Measurements from ENCODE around the gene FOXO1. TPM values are rescaled to one million over a fixed set of nuclear protein-coding genes. Genes with fewer than 3 reads are reported as not detected.

FOXO1 gene
- total and polyA plus RNA-seq, 3 experiments from 2014 or later: 32.6 to 56.2 (median 32.9) TPM

GRCh38 chr13:40612041-40612440 is 54.4 kb downstream of the FOXO1 start:
- Histone ChIP-seq H3K9me3 (ENCODE audit: low read length) (no peaks in the 10 kb centered on the region), H3K27ac (ENCODE audit: low read depth, low read length) (peak overlapping the region; percentile 68), H3K27me3 (ENCODE audit: insufficient read depth, low read length, poor library complexity, severe bottlenecking) (no peaks in the 10 kb centered on the region), H3K4me3 (ENCODE audit: low read length) (no peak overlapping the region), H3K4me1 (ENCODE audit: insufficient read depth, low read length) (peaks cover 94% of the 10 kb centered on the region), H3K36me3 (ENCODE audit: insufficient read depth, low read length) (no peaks in the 10 kb centered on the region)
- ChIA-PET POLR2A (no interaction called here), CTCF (no interaction called here)
- no peaks in the 10 kb centered on the region for H3K9me3 Mint-ChIP-seq
- peak overlapping the region; percentile 7 to 88 (median 77) for H3K4me3 Mint-ChIP-seq
- H3K36me3 Mint-ChIP-seq: peaks cover 0 to 6% (median 4%) of the 10 kb centered on the region in 3 donors
- peak overlapping the region; percentile 81 to 99 (median 97) for H3K27ac Mint-ChIP-seq
- peaks cover 0 to 1% of the 10 kb centered on the region in 2 donors for H3K27me3 Mint-ChIP-seq
- DNase-seq: no peak
- H3K4me1 Mint-ChIP-seq: peaks cover 82 to 99% (median 94%) of the 10 kb centered on the region in 3 donors

- H3K27me3 ChIP-seq (ENCODE audit: insufficient read depth, low read length, poor library complexity, severe bottlenecking): no peaks in the 10 kb centered on the region
- Mint-ChIP-seq H3K27ac (peak overlapping the region; percentile 81 to 99 (median 97)), H3K9me3 (no peaks in the 10 kb centered on the region), H3K27me3 (peaks cover 0 to 1% of the 10 kb centered on the region in 2 donors), H3K36me3 (peaks cover 0 to 6% (median 4%) of the 10 kb centered on the region in 3 donors), H3K4me3 (peak overlapping the region in 3 of 7 donors; percentile 8 to 52 (median 44)), H3K4me1 (peaks cover 83 to 99% (median 94%) of the 10 kb centered on the region in 3 donors)
- no peak overlapping the region for H3K27ac ChIP-seq (ENCODE audit: low read depth, low read length)
- ChIA-PET CTCF (no interaction called here), POLR2A (no interaction called here)
- no peaks in the 10 kb centered on the region for H3K36me3 ChIP-seq (ENCODE audit: insufficient read depth, low read length)
- no peaks in the 10 kb centered on the region for H3K9me3 ChIP-seq (ENCODE audit: low read length)
- DNase-seq: no peak
- H3K4me3 ChIP-seq (ENCODE audit: low read length): no peak overlapping the region
- H3K4me1 ChIP-seq (ENCODE audit: insufficient read depth, low read length): peaks cover 94% of the 10 kb centered on the region
Observed at GRCh38 chr13:40611635-40612034, 54.8 kb downstream of the FOXO1 start.

GRCh38 chr13:40611004-40611403 is 55.4 kb downstream of the FOXO1 start:
- CTCF ChIA-PET: no interaction called here
- no peaks in the 10 kb centered on the region for H3K27me3 Mint-ChIP-seq
- peak overlapping the region; percentile 81 to 99 (median 97) for H3K27ac Mint-ChIP-seq
- DNase-seq: no peak
- peaks cover 82 to 99% (median 94%) of the 10 kb centered on the region in 3 donors for H3K4me1 Mint-ChIP-seq
- no peak overlapping the region for H3K27ac ChIP-seq (ENCODE audit: low read depth, low read length)
- H3K27me3 ChIP-seq (ENCODE audit: insufficient read depth, low read length, poor library complexity, severe bottlenecking): no peaks in the 10 kb centered on the region
- no peak overlapping the region for H3K4me3 ChIP-seq (ENCODE audit: low read length)
- H3K36me3 Mint-ChIP-seq: peaks cover 0 to 6% (median 4%) of the 10 kb centered on the region in 3 donors
- POLR2A ChIA-PET: no interaction called here
- H3K36me3 ChIP-seq (ENCODE audit: insufficient read depth, low read length): no peaks in the 10 kb centered on the region
- peaks cover 94% of the 10 kb centered on the region for H3K4me1 ChIP-seq (ENCODE audit: insufficient read depth, low read length)
- H3K4me3 Mint-ChIP-seq: no peak overlapping the region
- no peaks in the 10 kb centered on the region for H3K9me3 ChIP-seq (ENCODE audit: low read length)
- no peaks in the 10 kb centered on the region for H3K9me3 Mint-ChIP-seq

GRCh38 chr13:40609972-40610726 is 56.3 kb downstream of the FOXO1 start:
- ChIA-PET CTCF (no interaction called here), POLR2A (no interaction called here)
- Histone ChIP-seq H3K9me3 (ENCODE audit: low read length) (no peaks in the 10 kb centered on the region), H3K27me3 (ENCODE audit: insufficient read depth, low read length, poor library complexity, severe bottlenecking) (no peaks in the 10 kb centered on the region), H3K36me3 (ENCODE audit: insufficient read depth, low read length) (no peaks in the 10 kb centered on the region), H3K4me1 (ENCODE audit: insufficient read depth, low read length) (peaks cover 94% of the 10 kb centered on the region), H3K4me3 (ENCODE audit: low read length) (no peak overlapping the region), H3K27ac (ENCODE audit: low read depth, low read length) (no peak overlapping the region)
- Mint-ChIP-seq H3K4me3 (no peak overlapping the region), H3K4me1 (peaks cover 81 to 99% (median 94%) of the 10 kb centered on the region in 3 donors), H3K9me3 (no peaks in the 10 kb centered on the region), H3K27ac (peak overlapping the region; percentile 19 to 97 (median 68)), H3K36me3 (peaks cover 0 to 6% (median 4%) of the 10 kb centered on the region in 3 donors), H3K27me3 (no peaks in the 10 kb centered on the region)
- DNase-seq: no peak

- no peak overlapping the region for H3K4me3 ChIP-seq (ENCODE audit: low read length)
- H3K27ac ChIP-seq (ENCODE audit: low read depth, low read length): no peak overlapping the region
- no peak for DNase-seq
- no peaks in the 10 kb centered on the region for H3K27me3 ChIP-seq (ENCODE audit: insufficient read depth, low read length, poor library complexity, severe bottlenecking)
- H3K4me1 ChIP-seq (ENCODE audit: insufficient read depth, low read length): peaks cover 91% of the 10 kb centered on the region
- no peaks in the 10 kb centered on the region for H3K36me3 ChIP-seq (ENCODE audit: insufficient read depth, low read length)
- Mint-ChIP-seq H3K9me3 (no peaks in the 10 kb centered on the region), H3K27me3 (no peaks in the 10 kb centered on the region), H3K36me3 (peaks cover 0 to 6% (median 4%) of the 10 kb centered on the region in 3 donors), H3K4me1 (peaks cover 77 to 97% (median 91%) of the 10 kb centered on the region in 3 donors), H3K4me3 (no peak overlapping the region), H3K27ac (peak overlapping the region in 6 of 8 donors; percentile 30 to 76 (median 48))
- H3K9me3 ChIP-seq (ENCODE audit: low read length): no peaks in the 10 kb centered on the region
- ChIA-PET CTCF (no interaction called here), POLR2A (no interaction called here)
Observed at GRCh38 chr13:40608308-40608707, 58.1 kb downstream of the FOXO1 start.

GRCh38 chr13:40605573-40605972 is 60.9 kb downstream of the FOXO1 start:
- Mint-ChIP-seq H3K4me3 (peak overlapping the region in 4 of 7 donors; percentile 1 to 37 (median 14)), H3K9me3 (no peaks in the 10 kb centered on the region), H3K36me3 (peaks cover 0 to 4% (median 1%) of the 10 kb centered on the region in 3 donors), H3K27me3 (no peaks in the 10 kb centered on the region), H3K27ac (peak overlapping the region in 6 of 8 donors; percentile 3 to 85 (median 46)), H3K4me1 (peaks cover 73 to 94% (median 91%) of the 10 kb centered on the region in 3 donors)
- Histone ChIP-seq H3K9me3 (ENCODE audit: low read length) (no peaks in the 10 kb centered on the region), H3K4me3 (ENCODE audit: low read length) (no peak overlapping the region), H3K27me3 (ENCODE audit: insufficient read depth, low read length, poor library complexity, severe bottlenecking) (no peaks in the 10 kb centered on the region), H3K36me3 (ENCODE audit: insufficient read depth, low read length) (no peaks in the 10 kb centered on the region), H3K4me1 (ENCODE audit: insufficient read depth, low read length) (peaks cover 88% of the 10 kb centered on the region), H3K27ac (ENCODE audit: low read depth, low read length) (no peak overlapping the region)
- DNase-seq: no peak
- CTCF ChIA-PET: no interaction called here
- POLR2A ChIA-PET: no interaction called here

GRCh38 chr13:40604135-40604534 is 62.3 kb downstream of the FOXO1 start:
- ChIA-PET CTCF (interaction anchor here (1.7 kb wide), 1 partner anchor 10 kb away, joined by 3 read pairs; no protein-coding TSS in a partner anchor), POLR2A (no interaction called here)
- peak overlapping the region in 4 of 8 donors; percentile 3 to 40 (median 13) for H3K27ac Mint-ChIP-seq
- H3K4me1 ChIP-seq (ENCODE audit: insufficient read depth, low read length): peaks cover 92% of the 10 kb centered on the region
- H3K4me1 Mint-ChIP-seq: peaks cover 80 to 97% (median 94%) of the 10 kb centered on the region in 3 donors
- H3K9me3 Mint-ChIP-seq: no peaks in the 10 kb centered on the region
- H3K4me3 ChIP-seq (ENCODE audit: low read length): no peak overlapping the region
- H3K36me3 Mint-ChIP-seq: peaks cover 0 to 5% (median under 1%) of the 10 kb centered on the region in 3 donors
- H3K27me3 ChIP-seq (ENCODE audit: insufficient read depth, low read length, poor library complexity, severe bottlenecking): no peaks in the 10 kb centered on the region
- no peak for DNase-seq
- no peaks in the 10 kb centered on the region for H3K27me3 Mint-ChIP-seq
- no peak overlapping the region for H3K4me3 Mint-ChIP-seq
- H3K9me3 ChIP-seq (ENCODE audit: low read length): no peaks in the 10 kb centered on the region
- no peaks in the 10 kb centered on the region for H3K36me3 ChIP-seq (ENCODE audit: insufficient read depth, low read length)
- no peak overlapping the region for H3K27ac ChIP-seq (ENCODE audit: low read depth, low read length)

- Histone ChIP-seq H3K36me3 (ENCODE audit: insufficient read depth, low read length) (no peaks in the 10 kb centered on the region), H3K27ac (ENCODE audit: low read depth, low read length) (no peak overlapping the region), H3K9me3 (ENCODE audit: low read length) (no peaks in the 10 kb centered on the region), H3K4me1 (ENCODE audit: insufficient read depth, low read length) (peaks cover 93% of the 10 kb centered on the region), H3K27me3 (ENCODE audit: insufficient read depth, low read length, poor library complexity, severe bottlenecking) (no peaks in the 10 kb centered on the region), H3K4me3 (ENCODE audit: low read length) (no peak overlapping the region)
- Mint-ChIP-seq H3K4me1 (peaks cover 84 to 97% (median 95%) of the 10 kb centered on the region in 3 donors), H3K27me3 (peaks cover 0 to 2% of the 10 kb centered on the region in 2 donors), H3K36me3 (peaks cover 0 to 3% (median 2%) of the 10 kb centered on the region in 3 donors), H3K4me3 (peak overlapping the region in 6 of 7 donors; percentile 40 to 68 (median 58)), H3K27ac (peak overlapping the region; percentile 10 to 94 (median 64)), H3K9me3 (no peaks in the 10 kb centered on the region)
- POLR2A ChIA-PET: interaction anchor here (0.6 kb wide), 1 partner anchor 30 kb away, joined by 4 read pairs; no protein-coding TSS in a partner anchor
- CTCF ChIA-PET: no interaction called here
- peak in 3 of 5 donors; percentile 30 to 67 (median 50) for DNase-seq
Observed at GRCh38 chr13:40600149-40600751, 66.2 kb downstream of the FOXO1 start.

Measured in CD8-positive, alpha-beta memory T cell (primary cell).